HG02763 (cell line): ENCODE data around the gene GPR158.
"Not testable (repeated sequence)": the region's sequence is repeated elsewhere in the genome, so short reads cannot be mapped to it uniquely, and the experiment has no call there.

Experiments used
- ATAC-seq: cut with Tn5 transposase; IDR thresholded peaks from one replicate; pipeline ENCODE4 v1.9.1; 2021; ENCODE audit warnings: mild to moderate bottlenecking, moderate library complexity; ENCODE audit not compliant: unreplicated experiment

GPR158 gene

GRCh38 chr10:25294032-25294926 lies 119.5 kb downstream of the GPR158 start:
- no peak for ATAC-seq

- no peak for ATAC-seq
These were observed 121.5 kb downstream of the GPR158 start for GRCh38 chr10:25296324-25296723.

DNA sequence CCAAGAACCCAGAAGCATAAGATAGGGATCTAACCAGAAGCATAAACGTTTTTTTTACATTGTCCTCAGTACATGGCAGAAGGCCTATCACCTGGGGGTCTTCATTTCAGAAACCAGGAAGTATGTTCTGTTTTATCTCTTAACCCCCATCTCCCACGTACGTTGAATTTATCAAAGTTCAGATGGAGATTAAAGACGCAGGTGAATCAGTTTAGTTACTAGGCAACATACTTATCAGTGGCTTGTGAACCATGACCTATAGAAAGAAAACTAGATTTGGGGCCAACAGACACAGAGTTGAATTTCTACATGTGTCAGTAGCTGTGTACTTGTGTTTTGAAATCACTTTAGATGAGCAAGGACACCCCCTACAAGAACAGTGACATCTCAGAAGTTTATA lies 122.7 kb downstream of the GPR158 start:
- ATAC-seq, result no peak

- no peak for ATAC-seq
These were observed 125.3 kb downstream of the GPR158 start for GRCh38 chr10:25300073-25300472.

- no peak for ATAC-seq
These were observed 129.8 kb downstream of the GPR158 start for GRCh38 chr10:25304606-25305005.

GRCh38 chr10:25306386-25306785 lies 131.6 kb downstream of the GPR158 start:
- ATAC-seq, result no peak

DNA sequence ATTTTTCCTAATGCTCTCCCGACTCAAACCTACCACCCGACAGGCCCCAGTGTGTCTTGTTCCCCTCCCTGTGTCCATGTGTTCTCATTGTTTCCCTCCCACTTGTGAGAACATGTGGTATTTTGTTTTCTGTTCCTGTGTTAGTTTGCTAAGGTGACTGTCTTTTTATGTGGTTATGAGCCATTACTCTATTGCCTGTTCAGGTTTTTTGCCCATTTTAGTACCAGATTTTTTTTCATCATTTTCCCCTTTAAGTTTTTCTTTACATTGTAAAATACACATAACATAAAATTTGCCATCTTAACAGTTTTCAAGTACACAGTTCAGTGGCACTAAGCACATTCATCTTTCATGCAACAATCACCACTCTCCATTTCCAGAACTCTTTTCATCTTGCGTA lies 133.5 kb downstream of the GPR158 start:
- ATAC-seq, result no peak

GRCh38 chr10:25317596-25318211 lies 142.9 kb downstream of the GPR158 start:
- ATAC-seq, result not testable (repeated sequence)

GRCh38 chr10:25327273-25327672 lies 152.5 kb downstream of the GPR158 start:
- ATAC-seq, result no peak

GRCh38 chr10:25328361-25328760 lies 153.6 kb downstream of the GPR158 start:
- no peak for ATAC-seq

DNA sequence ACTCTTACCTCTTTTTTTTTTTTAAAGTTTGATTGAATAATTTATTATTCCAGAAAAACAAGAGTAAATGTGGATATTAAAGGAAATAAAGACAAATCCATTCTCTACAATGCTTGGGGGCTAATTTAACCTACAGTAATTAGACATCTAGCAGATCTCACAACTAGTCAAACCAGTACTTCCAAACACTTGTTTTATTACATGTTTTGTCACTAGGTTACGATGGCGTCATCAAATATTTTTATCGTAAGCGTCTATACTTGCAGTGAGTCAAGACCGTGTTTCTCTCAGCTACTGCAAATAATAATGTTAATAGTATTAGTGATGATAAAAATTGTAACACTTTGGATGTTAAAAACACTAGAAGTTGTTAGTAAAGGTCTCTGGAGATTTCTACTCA lies 154.8 kb downstream of the GPR158 start:
- ATAC-seq, result not testable (repeated sequence)

DNA sequence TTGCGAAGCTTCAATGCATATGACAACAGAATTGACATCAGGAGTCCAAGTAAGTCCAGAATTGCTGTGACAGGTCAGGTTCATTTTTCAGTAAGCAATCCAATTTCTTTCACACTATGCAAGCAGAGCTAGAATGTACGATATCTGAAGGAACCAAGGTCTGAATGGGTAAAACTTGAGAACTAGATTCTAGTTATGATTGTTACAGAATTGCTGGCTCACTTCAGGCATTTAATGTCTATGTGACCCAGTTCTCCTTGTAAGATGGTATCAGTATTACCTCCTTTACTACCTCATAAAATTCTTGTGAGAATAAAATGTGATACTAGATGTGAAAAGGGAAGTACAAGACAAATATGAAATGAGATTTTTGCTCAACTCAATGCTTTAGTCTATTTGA lies 159.6 kb downstream of the GPR158 start:
- no peak for ATAC-seq

GRCh38 chr10:25336330-25336729 lies 161.5 kb downstream of the GPR158 start:
- ATAC-seq, result no peak

DNA sequence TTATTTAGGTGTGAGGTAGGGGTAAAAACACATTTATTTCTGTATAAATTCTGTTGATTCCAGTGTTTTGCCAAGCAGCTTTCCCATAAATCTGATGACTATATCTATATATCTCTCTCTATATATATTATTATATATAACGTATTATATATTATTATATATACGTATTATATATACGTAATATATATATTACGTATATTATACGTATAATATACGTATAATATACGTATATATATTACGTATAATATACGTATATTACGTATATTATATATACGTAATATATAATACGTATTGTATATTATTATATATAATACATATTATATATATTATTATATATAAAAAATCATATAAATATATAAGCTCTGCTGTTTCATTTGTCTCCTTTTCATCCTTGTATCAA lies 163.5 kb downstream of the GPR158 start:
- ATAC-seq, result no peak

DNA sequence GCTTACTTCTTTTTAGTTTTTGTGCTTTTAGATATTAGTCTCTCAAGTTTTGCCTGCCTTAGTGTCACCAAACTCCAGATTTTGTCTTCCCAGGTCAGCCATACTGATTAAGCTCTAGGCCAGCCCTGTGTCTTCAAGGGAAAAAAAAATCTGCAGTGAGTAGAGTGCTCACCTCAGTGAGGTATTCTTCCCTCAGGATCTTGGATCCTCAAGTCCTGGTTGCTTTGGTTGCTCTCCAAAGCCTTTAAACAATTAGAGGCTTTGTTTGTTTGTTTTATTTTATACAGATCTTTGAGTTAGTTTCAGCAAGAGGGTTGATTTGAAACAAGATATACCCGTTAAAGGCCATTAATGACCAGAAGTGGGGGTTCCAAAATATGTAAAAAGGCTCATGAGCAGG lies 165.2 kb downstream of the GPR158 start:
- no peak for ATAC-seq

GRCh38 chr10:25349520-25349919 lies 174.7 kb downstream of the GPR158 start:
- no peak for ATAC-seq

DNA sequence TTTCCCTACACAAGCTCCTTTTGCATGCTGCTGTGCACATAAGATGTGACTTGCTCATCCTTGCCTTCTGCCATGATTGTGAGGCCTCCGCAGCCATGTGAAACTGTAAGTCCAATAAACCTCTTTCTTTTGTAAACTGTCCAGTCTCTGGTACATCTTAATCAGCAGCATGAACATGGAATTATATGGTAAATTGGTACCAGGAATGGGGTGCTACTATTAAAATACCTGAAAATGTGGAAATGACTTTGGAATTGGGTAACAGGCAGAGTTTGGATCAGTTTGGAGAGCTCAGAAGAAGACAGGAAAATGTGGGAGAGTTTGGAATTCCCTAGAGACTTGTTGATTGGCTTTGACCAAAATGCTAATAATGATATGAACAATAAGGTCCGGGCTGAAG lies 181.8 kb downstream of the GPR158 start:
- no peak for ATAC-seq

- ATAC-seq, result no peak
These were observed 182.5 kb downstream of the GPR158 start for GRCh38 chr10:25357269-25357668.

DNA sequence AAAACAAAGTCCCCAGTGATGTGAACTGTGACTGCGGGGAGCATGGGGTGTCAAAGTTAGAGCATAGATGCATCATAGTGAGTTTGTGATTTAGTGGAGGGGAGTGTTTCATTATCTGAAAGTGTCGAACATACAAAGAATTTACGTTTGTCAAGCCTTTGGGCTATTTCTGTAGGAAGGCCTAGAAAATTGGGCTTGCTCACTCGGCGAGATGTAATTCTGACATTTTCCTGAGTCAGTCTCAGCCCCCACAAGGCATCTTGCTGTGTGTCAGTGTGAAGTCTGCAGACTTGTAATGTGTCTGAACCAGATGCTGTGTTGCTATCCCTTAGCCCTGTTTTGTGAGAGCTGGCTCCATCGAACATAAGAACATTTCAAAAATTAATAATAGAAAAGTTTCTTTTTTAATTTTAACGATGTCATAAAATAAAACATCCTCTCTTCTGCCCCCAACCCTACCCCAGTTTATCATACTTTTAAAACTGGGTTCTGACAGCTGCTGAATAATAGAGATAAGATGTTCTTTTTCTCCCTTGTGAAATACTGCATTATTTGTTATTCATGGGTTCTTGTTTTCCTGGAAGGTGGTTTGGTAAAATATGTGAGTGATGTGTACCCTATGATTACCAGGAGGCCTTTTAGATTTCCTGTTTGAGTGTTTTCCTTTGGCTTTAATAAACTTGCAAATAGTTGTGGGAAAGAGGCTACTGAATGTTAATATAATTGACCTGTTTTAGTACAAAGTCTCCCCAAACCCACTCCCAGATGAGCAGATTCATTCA lies 207.4 kb downstream of the GPR158 start:
- no peak for ATAC-seq

DNA sequence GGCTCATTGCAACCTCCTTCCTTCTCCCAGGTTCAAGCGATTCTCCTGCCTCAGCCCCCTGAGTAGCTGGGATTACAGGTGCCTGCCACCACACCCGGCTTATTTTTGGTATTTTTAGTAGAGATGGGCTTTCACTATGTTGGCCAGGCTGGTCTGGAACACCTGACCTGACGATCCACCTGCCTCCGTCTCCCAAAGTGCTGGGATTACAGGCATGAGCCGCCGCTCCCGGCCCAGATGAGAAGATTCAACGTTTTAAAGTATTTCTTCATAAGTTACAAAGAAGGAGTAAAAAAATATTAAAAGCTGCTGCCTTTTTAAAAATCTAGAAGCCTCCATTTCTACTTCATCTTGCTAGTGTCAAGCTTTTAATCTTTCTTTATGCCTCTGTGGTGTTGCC lies 208.1 kb downstream of the GPR158 start:
- not testable (repeated sequence) for ATAC-seq

DNA sequence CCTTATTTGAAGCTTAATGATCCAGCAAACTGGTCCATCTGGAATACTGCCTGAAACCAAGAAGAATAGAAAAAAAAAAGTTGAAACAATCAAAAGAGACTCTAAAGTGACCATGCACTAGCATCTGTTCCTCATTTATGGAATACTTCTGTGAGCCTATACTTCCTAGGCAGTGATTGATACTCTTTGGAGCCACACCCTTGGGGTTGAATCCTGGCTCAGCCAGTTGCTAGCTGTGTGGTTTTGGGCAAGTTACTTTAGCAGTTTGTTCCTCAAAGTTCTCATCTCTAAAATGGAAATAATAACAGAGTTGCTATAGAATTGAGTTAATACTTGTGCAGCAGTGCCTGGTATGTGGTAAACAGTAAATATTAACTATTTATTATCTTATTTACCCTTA lies 208.9 kb downstream of the GPR158 start:
- no peak for ATAC-seq

DNA sequence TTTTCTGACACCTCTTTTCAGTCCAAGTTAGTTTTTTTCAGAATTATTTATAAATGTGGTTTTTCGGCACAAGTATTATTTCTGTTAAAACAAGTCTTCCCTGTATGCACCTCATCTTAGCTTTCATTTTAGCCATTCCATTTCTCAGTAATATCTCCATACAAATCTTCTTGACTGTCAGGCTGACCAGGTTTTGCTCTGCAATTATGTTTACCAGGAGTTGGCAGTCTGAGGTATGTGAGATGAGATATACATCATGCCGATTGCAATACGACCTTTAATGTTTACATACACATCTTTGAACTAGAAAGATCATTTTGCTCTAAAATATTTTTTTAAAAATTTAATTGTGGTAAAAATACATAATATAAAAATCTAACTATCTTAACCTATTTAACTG lies 209.8 kb downstream of the GPR158 start:
- no peak for ATAC-seq
